Mesenchymal stem cell (in vitro differentiated cells and primary cell): ENCODE data around the gene CCR6.

Experiments used
- DNase-seq: peaks from one replicate; pipeline ENCODE4 v3.0.0-alpha.2; 2013
- H2AFZ ChIP-seq: one replicate; pipeline ENCODE4 v1.6.1; 2013; ENCODE audit warnings: low read depth, mild to moderate bottlenecking, control low read depth, inconsistent platforms, low read length, moderate library complexity
- H2AK5ac ChIP-seq: 2 replicates; pipeline ENCODE4 v1.6.1; 2013; ENCODE audit warnings: low read length, moderate library complexity, mild to moderate bottlenecking, inconsistent platforms; ENCODE audit not compliant: severe bottlenecking
- H2BK120ac ChIP-seq: one replicate; pipeline ENCODE4 v1.6.1; 2013; ENCODE audit warnings: low read depth, mild to moderate bottlenecking, inconsistent platforms, low read length, moderate library complexity
- H2BK12ac ChIP-seq, 2 experiments: one replicate each; pipeline ENCODE4 v1.6.1; 2013; ENCODE audit warnings: inconsistent platforms in 2 of 2, low read length in 2 of 2, mild to moderate bottlenecking in 2 of 2, moderate library complexity in 2 of 2, control low read depth in 1 of 2
- H2BK15ac ChIP-seq: one replicate; pipeline ENCODE4 v1.6.1; 2013; ENCODE audit warnings: mild to moderate bottlenecking, low read depth, inconsistent platforms; ENCODE audit not compliant: poor library complexity, severe bottlenecking
- H2BK5ac ChIP-seq: 2 replicates; pipeline ENCODE4 v1.6.1; 2013; ENCODE audit warnings: low read depth, mild to moderate bottlenecking, low read length, control low read depth, inconsistent platforms; ENCODE audit not compliant: poor library complexity, severe bottlenecking
- H3K14ac ChIP-seq, 2 experiments: one replicate each; pipeline ENCODE4 v1.6.1; 2013; ENCODE audit warnings: inconsistent platforms in 2 of 2, low read length in 2 of 2, control low read depth in 1 of 2, mild to moderate bottlenecking in 1 of 2, moderate library complexity in 1 of 2
- H3K18ac ChIP-seq, 2 experiments: one replicate each; pipeline ENCODE4 v1.6.1; 2013; ENCODE audit warnings: inconsistent platforms in 2 of 2, low read length in 2 of 2, control low read depth in 1 of 2, low read depth in 1 of 2, mild to moderate bottlenecking in 1 of 2
- H3K23ac ChIP-seq, 2 experiments: one replicate each; pipeline ENCODE4 v1.6.1; 2013; ENCODE audit warnings: inconsistent platforms in 2 of 2, low read length in 2 of 2, mild to moderate bottlenecking in 2 of 2, moderate library complexity in 2 of 2, control low read depth in 1 of 2
- H3K27ac ChIP-seq: 2 replicates; pipeline ENCODE4 v1.5.1; 2013; ENCODE audit warnings: mild to moderate bottlenecking, moderate library complexity, low read length, control low read depth, inconsistent platforms; ENCODE audit not compliant: poor library complexity, severe bottlenecking
- H3K27me3 ChIP-seq, 2 experiments: 2 replicates each; pipeline versions ENCODE4 v1.6.1 to v1.7.0; 2013; ENCODE audit warnings: low read length in 2 of 2, mild to moderate bottlenecking in 2 of 2, moderate library complexity in 2 of 2, control low read depth in 1 of 2, inconsistent platforms in 1 of 2; ENCODE audit not compliant: control insufficient read depth in 1 of 2, insufficient read depth in 1 of 2
- H3K36me3 ChIP-seq, 2 experiments: 2 replicates each; pipeline versions ENCODE4 v1.6.1 to v1.7.0; 2013; ENCODE audit warnings: low read length in 2 of 2, control low read depth in 1 of 2, inconsistent platforms in 1 of 2, low read depth in 1 of 2, mild to moderate bottlenecking in 1 of 2; ENCODE audit not compliant: insufficient read depth in 2 of 2, control insufficient read depth in 1 of 2
- H3K4ac ChIP-seq, 2 experiments: one replicate each; pipeline ENCODE4 v1.6.1; 2013; ENCODE audit warnings: inconsistent platforms in 2 of 2, low read length in 2 of 2, mild to moderate bottlenecking in 2 of 2, moderate library complexity in 2 of 2, control low read depth in 1 of 2, low read depth in 1 of 2
- H3K4me1 ChIP-seq: 2 replicates; pipeline ENCODE4 v1.6.1; 2013; ENCODE audit warnings: low read depth, low read length, control low read depth; ENCODE audit not compliant: control insufficient read depth, insufficient read depth
- H3K4me2 ChIP-seq: 2 replicates; pipeline ENCODE4 v1.6.1; 2013; ENCODE audit warnings: low read length, mild to moderate bottlenecking, inconsistent platforms; ENCODE audit not compliant: poor library complexity, severe bottlenecking
- H3K4me3 ChIP-seq, 2 experiments: 2 replicates each; pipeline versions ENCODE4 v1.5.1 to v1.7.0; 2013; ENCODE audit warnings: low read length in 2 of 2, mild to moderate bottlenecking in 2 of 2, control low read depth in 1 of 2, low read depth in 1 of 2; ENCODE audit not compliant: insufficient read depth in 1 of 2
- H3K79me1 ChIP-seq: replicated peaks from 2 replicates; pipeline ENCODE4 v1.6.1; 2013; ENCODE audit warnings: mild to moderate bottlenecking, control low read depth, low read length, inconsistent platforms; ENCODE audit not compliant: poor library complexity, severe bottlenecking
- H3K9ac ChIP-seq: 2 replicates; pipeline ENCODE4 v1.7.0; 2013; ENCODE audit warnings: mild to moderate bottlenecking, low read length, moderate library complexity
- H3K9me3 ChIP-seq: 2 replicates; pipeline ENCODE4 v1.7.0; 2013; ENCODE audit warnings: mild to moderate bottlenecking, low read length; ENCODE audit not compliant: control insufficient read depth
- H4K8ac ChIP-seq: one replicate; pipeline ENCODE4 v1.6.1; 2013; ENCODE audit warnings: inconsistent platforms, mild to moderate bottlenecking, low read length, moderate library complexity
- H4K91ac ChIP-seq: one replicate; pipeline ENCODE4 v1.6.1; 2013; ENCODE audit warnings: mild to moderate bottlenecking, low read length, inconsistent platforms
- WGBS: methylation state at CpG from one replicate; pipeline ENCODE4 v1.1.7; 2013; ENCODE audit warnings: mixed read lengths; 5-methylcytosine and 5-hydroxymethylcytosine counted together

CCR6 gene

DNA sequence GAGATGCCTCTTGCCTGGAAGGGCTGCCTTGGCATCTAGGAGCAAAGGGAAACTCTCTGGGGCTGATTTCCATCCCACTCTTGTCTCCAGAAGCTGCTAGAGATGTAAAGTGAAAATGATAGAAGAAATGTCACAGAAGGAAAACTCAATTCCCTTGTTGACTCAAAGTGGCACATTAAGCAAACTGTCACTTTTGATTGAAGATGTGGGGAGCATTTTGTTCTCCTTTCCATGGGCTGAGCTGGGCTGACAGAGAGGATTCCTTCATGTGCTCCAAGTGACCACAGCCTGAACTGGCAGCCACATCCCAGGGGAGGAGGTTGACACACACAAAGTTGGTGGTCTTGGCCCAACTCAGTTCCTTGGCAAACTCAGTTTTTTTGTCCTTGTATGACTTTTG, 25.1 kb downstream of the CCR6 start:
- no peak overlapping the region for H4K8ac ChIP-seq
- no peak overlapping the region for H3K23ac ChIP-seq
- H2AFZ ChIP-seq, result no peak overlapping the region
- H3K18ac ChIP-seq, result no peak overlapping the region
- H2BK12ac ChIP-seq, result no peak overlapping the region
- no peak overlapping the region for H2BK15ac ChIP-seq
- H2BK5ac ChIP-seq, result no peak overlapping the region
- peaks cover 2% of the 10 kb centered on the region for H3K4me1 ChIP-seq
- H3K9ac ChIP-seq, result no peak overlapping the region
- no peak overlapping the region for H4K91ac ChIP-seq
- H3K14ac ChIP-seq, result no peak overlapping the region
- H3K4ac ChIP-seq, result no peak overlapping the region
- no peaks in the 10 kb centered on the region for H3K36me3 ChIP-seq
- H3K27ac ChIP-seq, result no peak overlapping the region
- H3K79me1 ChIP-seq, result no peaks in the 10 kb centered on the region
- H3K9me3 ChIP-seq, result no peaks in the 10 kb centered on the region
- DNase-seq, result no peak
- no peak overlapping the region for H2BK120ac ChIP-seq
- H3K27me3 ChIP-seq, result peaks cover 26 to 31% of the 10 kb centered on the region in 2 experiments
- no peak overlapping the region for H2AK5ac ChIP-seq
- H3K4me2 ChIP-seq, result no peak overlapping the region
- H3K4me3 ChIP-seq, result no peak overlapping the region

DNA sequence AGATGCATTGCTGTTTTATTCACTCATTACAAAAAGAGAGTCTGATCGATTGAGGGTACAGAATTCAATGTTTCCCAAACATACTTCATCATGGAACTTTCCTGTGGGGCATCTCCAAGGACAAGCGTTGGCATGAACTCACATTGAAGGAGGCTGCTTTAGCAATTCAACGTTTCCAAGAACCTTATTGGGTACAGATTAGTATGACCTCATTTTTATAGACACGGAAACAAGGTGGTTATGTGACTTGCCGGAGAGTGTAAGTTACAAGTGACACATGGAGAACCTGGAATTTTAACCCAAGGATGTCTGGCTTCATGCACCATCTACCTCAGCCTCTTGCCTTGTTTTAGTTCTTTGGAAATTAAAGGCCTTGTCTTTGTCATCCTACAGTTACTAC, 26.1 kb downstream of the CCR6 start:
- Histone ChIP-seq H3K23ac (no peak overlapping the region), H4K8ac (no peak overlapping the region), H3K4ac (no peak overlapping the region), H2AFZ (no peak overlapping the region), H3K18ac (no peak overlapping the region), H3K36me3 (no peaks in the 10 kb centered on the region), H2BK12ac (no peak overlapping the region), H4K91ac (no peak overlapping the region), H3K27ac (no peak overlapping the region), H3K9me3 (no peaks in the 10 kb centered on the region), H3K14ac (no peak overlapping the region), H2BK5ac (no peak overlapping the region), H3K4me2 (no peak overlapping the region), H3K4me3 (no peak overlapping the region), H3K9ac (no peak overlapping the region), H3K4me1 (peaks cover 2% of the 10 kb centered on the region), H2AK5ac (no peak overlapping the region), H3K27me3 (peaks cover 22 to 31% of the 10 kb centered on the region in 2 experiments), H2BK120ac (no peak overlapping the region), H2BK15ac (no peak overlapping the region), H3K79me1 (no peaks in the 10 kb centered on the region)
- 90% methylated on average over 5 of the region's 5 CpGs for WGBS
- no peak for DNase-seq

DNA sequence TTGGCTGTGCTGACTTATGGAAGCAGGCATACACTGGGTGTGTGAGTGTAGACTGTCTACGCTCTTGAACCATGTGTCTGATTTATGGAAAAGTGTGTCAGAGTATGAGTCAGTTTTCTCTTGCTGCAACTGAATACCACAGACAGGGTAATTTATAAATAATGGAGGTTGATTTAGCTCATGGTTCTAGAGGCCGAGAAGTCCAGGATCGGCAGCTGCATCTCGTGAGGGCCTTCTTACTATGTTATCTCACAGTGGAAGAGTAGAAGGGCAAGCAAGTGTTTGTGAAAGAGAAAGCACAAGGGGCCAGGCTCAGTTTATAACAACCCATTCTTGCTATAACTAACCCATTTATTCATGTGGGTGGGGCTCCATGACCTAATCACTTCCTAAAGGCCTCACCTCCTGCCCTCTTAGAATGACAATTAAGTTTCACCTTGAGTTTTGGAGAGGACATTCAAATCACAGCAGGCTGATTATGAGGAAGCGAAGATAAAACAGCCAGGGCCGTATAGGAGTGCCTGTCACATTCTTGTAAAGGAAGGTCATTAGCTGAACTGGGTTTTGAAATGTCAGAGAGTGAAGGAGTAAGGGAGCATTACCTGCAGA, 28.1 kb downstream of the CCR6 start:
- no peak overlapping the region for H2AFZ ChIP-seq
- WGBS, result 78% methylated on average over 5 of the region's 6 CpGs

DNA sequence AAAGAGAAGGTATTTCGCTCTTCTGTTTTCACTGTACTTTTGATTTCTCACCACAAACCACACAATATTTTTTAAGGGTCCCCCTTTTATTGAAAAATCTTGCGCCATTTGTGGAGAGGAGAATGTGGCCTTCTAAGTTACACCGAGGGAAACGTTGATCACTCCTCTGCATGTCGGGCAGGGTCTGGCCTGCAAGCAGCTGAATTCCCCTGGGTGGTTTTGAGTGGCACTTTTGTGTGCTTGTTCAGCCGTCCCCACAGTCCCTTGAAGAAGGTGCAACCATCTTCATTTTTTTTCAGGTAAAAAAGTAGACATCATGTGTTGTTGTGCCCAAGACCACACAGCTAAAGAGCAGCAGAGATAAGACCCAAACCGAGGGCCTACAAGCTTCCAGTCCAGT, 28.8 kb downstream of the CCR6 start:
- DNase-seq, result no peak
- Histone ChIP-seq H2BK5ac (no peak overlapping the region), H3K9me3 (no peaks in the 10 kb centered on the region), H3K23ac (no peak overlapping the region), H2AK5ac (no peak overlapping the region), H2BK120ac (no peak overlapping the region), H2AFZ (no peak overlapping the region), H3K14ac (no peak overlapping the region), H3K4me2 (no peak overlapping the region), H3K4ac (no peak overlapping the region), H3K4me1 (peaks cover under 1% of the 10 kb centered on the region), H2BK15ac (no peak overlapping the region), H3K9ac (no peak overlapping the region), H3K27ac (no peak overlapping the region), H4K8ac (no peak overlapping the region), H3K36me3 (no peaks in the 10 kb centered on the region), H3K18ac (no peak overlapping the region), H3K27me3 (peaks cover 22 to 26% of the 10 kb centered on the region in 2 experiments), H4K91ac (no peak overlapping the region), H3K79me1 (no peaks in the 10 kb centered on the region), H3K4me3 (no peak overlapping the region), H2BK12ac (no peak overlapping the region)
- 87% methylated on average over 6 of the region's 7 CpGs for WGBS

More for the DNA sequence above, 28.1 kb downstream of the CCR6 start:
- H2BK12ac ChIP-seq, result no peak overlapping the region
- H3K9ac ChIP-seq, result no peak overlapping the region
- peaks cover 2% of the 10 kb centered on the region for H3K4me1 ChIP-seq
- H3K23ac ChIP-seq, result no peak overlapping the region
- no peak overlapping the region for H2BK120ac ChIP-seq
- H2AK5ac ChIP-seq, result no peak overlapping the region
- no peak overlapping the region for H3K4me3 ChIP-seq
- H4K91ac ChIP-seq, result no peak overlapping the region
- H3K36me3 ChIP-seq, result no peaks in the 10 kb centered on the region
- H4K8ac ChIP-seq, result no peak overlapping the region
- H3K4ac ChIP-seq, result no peak overlapping the region
- H2BK5ac ChIP-seq, result no peak overlapping the region
- no peak overlapping the region for H3K18ac ChIP-seq
- no peak overlapping the region for H3K27ac ChIP-seq
- DNase-seq, result no peak
- H3K4me2 ChIP-seq, result no peak overlapping the region
- no peaks in the 10 kb centered on the region for H3K79me1 ChIP-seq
- H3K14ac ChIP-seq, result no peak overlapping the region
- no peak overlapping the region for H2BK15ac ChIP-seq
- H3K9me3 ChIP-seq, result no peaks in the 10 kb centered on the region
- peaks cover 22 to 31% of the 10 kb centered on the region in 2 experiments for H3K27me3 ChIP-seq
